GM18508 (cell line): Measurements from ENCODE around the gene TRMT11.
"Not testable (repeated sequence)": the region's sequence is repeated elsewhere in the genome, so short reads cannot be mapped to it uniquely, and the experiment has no call there.

Experiments used
- ATAC-seq: cut with Tn5 transposase; IDR thresholded peaks from one replicate; pipeline ENCODE4 v1.9.1; 2021; ENCODE audit warnings: moderate number of reproducible peaks; ENCODE audit not compliant: insufficient read depth, unreplicated experiment

TRMT11 gene

DNA sequence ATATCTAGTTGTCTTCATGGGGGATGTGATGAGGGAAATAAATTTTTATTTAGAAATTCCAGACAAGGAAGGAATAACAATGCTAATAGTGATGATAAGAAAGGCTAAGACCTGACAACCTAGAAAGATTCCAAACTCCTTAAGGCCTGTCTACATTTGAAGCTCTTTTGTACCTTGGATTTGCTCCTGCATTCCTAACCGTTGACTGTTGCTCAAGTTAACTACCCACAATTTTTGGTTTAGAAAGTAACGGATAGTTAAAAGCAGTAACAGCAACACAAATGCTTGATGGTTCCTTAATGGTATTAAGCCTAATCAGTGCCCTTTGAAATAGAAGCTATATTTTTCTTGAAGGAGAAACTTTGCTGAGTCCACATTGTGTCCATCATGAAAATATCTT lies 52.9 kb downstream of the TRMT11 start:
- ATAC-seq, result no peak

DNA sequence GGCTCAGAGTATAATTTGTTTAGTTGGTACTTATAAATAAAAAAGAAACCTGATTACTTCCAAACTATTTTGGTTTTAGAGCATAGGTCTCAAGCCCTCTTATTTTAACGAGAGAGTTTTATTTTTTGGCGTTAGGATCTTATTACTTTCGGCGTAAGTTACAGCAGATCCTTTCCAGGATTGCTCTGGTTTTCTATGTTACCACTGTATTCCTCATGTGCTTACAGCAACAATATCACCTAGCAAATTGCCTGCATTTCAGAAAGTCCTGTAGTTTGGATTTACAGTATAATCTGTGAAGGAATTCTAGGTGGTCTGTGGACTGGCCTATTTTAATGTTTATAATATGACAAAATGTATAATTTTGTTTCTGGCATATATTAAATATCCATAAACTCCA lies 54.1 kb downstream of the TRMT11 start:
- ATAC-seq, result no peak

DNA sequence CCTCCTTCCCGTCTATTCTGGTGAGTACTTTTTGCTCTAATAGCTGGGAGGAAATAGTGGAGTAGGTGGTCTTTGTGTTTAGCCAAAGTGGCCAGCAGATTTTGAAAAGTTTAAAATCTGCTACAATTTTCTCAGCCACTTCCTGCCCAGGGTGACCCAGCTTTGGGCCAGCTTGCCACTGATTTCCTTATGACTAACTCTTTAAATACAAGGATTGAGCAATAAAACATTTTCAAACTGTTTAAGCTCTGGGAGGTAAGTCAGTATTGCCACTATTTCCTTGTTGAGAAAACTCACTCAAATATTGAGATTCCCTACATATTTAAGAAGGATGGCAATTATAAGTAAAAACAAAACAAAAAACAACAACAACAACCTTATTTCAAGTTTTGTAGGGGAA lies 54.5 kb downstream of the TRMT11 start:
- no peak for ATAC-seq

DNA sequence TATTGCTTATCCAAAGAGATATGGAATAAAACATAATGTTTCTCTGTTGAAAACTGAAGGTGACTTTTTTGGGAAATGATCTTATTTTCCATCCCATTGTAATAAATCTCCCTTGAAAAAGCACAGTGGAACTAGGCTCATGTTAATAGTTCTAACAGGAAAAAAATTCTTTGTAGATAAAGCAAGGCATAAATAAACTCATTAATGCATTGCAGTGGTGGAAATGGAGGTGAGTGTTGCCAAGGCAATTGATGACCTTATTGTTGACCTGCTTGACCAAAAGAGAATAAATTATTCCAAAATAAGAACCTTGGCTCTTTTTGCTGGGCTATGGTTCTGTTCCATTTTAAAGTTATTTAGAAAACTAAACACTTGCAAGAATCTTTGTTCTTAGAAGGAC lies 55.2 kb downstream of the TRMT11 start:
- ATAC-seq, result no peak

DNA sequence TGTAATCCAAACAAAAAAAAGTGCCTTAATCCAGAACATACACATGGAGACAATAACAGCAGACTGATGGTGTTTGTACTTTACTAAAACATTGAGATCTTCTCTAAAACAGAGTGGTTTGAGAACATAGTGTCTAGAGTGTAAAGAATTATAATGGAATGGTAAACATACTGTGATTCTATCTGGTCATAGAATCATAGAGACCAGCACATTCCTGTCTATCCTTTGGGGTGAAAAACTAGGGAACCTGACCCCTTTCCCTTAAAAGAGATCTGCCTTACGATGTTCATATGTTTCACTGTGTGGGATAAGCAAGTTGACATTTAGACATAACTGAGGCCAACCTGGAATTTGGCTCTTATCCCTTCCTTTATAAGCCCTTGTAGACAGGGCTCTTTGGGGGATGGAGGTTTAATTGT lies 55.7 kb downstream of the TRMT11 start:
- ATAC-seq, result no peak

DNA sequence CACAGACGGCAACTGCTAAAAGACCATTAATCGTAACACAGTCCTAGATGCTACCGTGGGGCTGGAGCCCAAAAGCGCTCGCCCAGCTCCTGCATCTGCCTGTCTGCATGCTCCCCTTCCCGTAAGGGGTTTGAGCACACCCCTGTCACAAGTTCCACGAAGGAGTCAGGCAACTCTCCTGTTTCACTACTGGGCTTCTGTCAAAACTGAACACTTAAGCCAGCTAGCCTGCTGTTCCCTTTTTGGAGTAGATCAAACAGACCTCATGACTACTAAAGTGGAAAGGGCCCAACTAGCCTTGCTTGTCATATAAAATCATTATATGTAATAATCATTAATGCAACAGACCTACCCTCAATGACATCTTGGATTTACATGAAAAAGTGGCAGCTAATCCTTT lies 61.3 kb downstream of the TRMT11 start:
- no peak for ATAC-seq

DNA sequence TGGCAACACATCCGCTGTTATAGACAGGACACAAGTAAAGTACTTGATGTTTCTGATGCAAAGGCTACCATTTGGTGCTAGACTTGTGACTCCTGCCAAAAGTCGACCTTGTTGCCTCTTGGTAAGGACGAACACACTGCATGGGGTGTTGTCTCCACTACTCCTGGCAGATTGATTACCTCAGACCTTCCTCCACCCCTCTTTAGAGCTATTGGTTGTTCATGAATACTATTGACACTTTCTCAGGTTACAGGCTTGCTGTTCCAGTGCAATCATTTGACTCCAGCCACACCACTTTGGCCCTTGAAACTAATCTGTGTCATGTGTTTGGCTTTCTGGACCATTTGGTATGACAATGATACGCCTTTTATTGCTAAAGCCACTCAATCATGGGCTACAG lies 62.3 kb downstream of the TRMT11 start:
- ATAC-seq, result no peak

DNA sequence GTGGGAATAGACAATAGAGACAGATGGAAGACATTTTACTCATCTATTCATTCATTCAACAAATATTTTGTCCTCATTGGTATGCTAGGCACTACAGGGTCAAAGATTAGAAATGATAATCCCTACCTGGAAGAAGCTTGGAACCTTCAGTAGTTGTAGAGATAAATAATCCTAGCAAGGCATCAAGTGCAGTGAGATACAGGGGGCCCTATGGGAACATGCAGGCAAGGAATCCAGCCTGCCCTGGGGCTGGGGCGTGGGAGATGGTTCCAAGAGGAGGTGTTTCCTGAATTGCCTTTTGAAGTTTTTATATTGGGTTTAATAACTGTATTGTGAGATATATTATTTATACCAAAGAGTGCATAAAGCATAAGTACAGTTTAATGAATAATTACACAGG lies 64.5 kb downstream of the TRMT11 start:
- ATAC-seq, result no peak

DNA sequence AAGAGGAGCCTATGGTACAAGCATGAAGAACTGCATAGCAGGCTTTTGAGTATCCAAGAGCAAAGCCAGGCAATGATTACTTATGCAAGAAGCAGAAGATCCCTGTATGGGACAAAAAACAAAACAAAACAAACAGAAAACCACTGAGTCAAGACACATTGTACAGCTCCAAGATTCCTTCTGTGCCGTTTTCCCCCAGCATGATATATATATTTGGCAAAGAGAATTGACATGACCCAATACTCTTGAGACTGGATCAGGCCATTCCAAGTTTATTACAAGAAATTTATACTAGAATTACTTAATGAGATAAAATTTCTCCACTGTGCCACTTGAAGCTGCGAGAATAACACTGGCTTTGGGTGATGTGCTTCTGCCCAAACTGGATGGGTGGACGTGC lies 65.5 kb downstream of the TRMT11 start:
- ATAC-seq, result no peak

DNA sequence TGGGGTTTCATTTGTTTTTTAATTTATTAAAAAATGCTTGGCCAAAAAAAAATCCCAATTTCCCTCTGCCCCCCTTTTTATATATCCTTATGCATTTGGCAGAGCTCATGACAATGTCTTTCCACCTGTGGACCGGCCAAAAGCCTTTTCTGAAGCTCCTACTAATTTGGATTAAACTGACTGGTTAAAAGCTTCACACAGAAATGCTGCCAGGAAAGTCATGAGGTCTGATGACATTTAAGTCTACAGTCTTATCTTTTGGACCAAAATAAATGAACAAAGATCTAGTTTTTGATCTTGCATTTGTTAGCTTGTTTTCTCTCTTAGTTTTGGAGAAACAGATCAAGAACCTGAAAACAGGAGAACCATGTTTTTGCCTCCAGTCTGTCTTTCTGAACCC lies 66.1 kb downstream of the TRMT11 start:
- no peak for ATAC-seq

DNA sequence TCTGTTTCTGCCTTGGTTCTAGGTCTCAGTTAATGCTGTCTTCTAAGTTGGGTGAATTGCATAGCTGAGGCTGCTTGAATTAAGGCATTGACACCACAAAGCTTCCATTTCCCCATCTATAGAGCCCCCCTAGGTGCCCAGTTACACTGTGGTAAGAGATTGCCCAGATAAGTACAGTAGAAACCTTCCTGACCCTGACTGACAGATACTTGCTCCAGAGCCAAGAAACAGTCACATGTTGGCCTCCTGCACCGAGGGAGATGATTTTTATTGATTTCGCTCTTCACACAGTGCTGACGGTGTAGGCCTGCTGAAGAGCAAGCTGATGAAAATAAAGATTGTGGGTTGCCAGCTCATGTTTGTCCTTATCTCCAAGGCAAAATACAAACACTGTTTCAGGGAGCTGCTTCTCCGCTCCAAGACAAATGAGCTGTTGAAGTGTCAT lies 67.9 kb downstream of the TRMT11 start:
- no peak for ATAC-seq

DNA sequence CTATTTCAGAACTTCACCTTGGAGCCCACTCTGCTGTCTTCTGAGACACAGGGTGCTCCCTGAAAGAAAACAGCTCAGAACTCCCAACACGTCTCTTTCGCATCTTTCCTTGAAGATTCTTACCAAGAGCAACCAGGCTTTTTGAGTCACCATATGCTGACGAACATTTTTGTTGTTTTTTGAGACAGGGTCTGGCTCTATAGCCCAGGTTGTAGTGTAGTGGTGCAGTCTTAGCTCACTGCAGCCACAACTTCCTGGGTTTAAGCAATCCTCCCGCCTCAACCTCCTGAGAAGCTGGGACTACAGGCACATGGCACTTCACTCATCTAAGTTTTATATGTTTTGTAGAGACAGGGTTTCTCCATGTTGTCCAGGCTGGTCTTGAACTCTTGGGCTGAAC lies 68.5 kb downstream of the TRMT11 start:
- no peak for ATAC-seq

DNA sequence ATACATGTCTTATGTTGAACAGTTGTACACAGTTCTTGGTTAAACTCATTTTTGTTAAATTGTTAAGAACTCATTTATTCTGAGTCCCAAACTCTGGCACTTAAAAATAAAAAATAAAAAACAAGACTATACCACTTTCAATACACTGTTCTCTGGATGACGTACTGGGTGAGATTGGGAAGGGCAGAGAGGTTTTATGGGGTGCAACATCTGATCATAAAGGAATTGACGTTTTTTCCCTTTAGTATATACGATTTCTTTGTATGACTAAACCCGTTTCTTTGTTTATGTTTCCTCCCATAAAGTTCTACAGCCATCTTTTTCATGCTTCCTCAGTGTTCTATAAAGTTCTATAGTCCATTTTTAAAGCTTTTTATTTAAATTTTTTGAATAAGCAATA lies 69.1 kb downstream of the TRMT11 start:
- ATAC-seq, result no peak

DNA sequence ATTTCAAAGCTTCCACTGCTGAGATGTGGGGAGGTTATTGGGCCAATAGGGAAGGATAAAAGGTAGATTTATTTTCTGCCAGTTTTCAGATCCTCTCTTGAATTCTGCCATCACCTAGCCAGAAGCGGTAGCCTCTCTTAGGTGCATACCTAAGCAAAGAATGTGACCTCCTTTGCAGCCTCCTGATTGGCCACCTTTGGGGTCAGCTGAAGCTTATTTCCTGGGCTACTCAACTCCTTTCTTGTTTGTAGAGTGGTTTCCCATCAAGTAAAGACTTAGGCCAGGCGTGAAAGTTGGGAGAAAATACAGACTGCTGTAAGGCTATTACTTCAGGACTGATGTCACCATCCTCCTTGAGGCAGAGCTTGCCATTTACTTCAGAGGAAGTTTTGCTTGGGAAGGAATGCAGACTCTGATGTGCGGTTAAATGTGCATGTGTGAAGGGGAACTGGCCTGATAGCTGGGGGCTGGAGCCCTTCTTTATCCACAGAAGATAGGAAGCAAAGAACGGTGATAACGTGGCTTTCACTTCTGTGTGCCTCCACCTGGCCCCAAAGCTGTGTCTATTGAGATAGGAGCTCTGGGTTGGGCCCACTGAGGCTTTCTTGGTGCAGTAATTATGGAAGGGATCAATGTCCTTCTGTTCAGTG lies 70.1 kb downstream of the TRMT11 start:
- ATAC-seq, result no peak

DNA sequence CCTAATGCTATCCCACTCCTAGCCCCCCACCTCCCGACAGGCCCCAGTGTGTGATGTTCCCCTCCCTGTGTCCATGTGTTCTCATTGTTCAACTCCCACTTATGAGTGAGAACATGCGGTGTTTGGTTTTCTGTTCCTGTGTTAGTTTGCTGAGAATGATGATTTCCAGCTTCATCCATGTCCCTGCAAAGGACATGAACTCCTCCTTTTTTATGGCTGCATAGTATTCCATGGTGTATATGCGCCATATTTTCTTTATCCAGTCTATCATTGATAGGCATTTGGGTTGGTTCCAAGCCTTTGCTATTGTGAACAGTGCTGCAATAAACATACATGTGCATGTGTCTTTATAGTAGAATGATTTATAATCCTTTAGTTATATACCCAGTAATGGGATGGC lies 71.7 kb downstream of the TRMT11 start:
- ATAC-seq, result not testable (repeated sequence)

DNA sequence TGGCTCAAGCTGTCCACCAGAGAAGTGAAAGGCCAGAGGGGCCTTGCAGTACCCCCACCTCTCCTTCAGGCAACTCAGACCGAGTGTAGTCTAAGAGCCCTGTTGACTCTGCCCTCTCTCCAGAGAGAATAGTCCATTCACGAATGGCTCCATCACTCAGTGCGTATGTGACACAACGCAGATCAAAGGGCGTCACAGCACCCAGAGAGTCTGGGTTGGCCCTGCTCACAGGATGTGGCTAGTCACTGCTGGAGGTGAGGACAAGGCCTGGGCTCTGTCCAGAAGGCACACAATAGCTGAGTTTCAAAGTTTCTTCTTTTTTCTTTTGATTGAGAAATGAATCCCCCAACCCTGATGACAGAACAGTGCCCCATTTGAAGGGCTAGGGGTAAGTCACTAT lies 74.1 kb downstream of the TRMT11 start:
- no peak for ATAC-seq

DNA sequence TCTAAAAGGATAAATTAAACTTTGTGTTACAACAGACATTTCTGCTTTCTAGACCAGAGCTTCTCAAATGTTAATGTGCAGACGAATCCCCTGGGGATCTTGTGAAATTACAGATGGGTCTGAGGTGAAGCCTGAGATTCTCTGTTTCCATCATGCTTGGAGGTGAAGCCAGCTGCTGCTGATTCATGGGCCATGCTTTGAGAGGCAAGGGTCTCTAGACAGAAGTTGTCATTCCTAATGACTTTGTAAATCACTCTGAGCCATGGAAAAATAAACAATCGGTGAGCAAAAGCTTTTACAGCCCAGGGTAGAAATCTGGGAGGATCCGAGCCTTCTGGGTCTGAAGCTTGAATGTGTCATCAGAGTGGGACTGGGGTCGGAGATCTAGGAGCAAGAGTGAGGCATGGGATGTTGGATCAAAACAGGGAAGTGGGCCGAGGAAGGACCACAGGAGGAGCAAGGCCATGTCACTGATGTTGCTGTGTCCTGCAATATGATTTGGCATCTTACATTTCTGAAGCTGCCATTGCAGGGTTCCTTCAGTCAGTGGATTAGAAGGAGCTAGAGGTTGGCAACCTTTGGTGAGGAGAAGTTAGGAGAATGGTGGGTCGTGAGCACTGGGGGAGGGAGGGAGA lies 77.3 kb downstream of the TRMT11 start:
- no peak for ATAC-seq

DNA sequence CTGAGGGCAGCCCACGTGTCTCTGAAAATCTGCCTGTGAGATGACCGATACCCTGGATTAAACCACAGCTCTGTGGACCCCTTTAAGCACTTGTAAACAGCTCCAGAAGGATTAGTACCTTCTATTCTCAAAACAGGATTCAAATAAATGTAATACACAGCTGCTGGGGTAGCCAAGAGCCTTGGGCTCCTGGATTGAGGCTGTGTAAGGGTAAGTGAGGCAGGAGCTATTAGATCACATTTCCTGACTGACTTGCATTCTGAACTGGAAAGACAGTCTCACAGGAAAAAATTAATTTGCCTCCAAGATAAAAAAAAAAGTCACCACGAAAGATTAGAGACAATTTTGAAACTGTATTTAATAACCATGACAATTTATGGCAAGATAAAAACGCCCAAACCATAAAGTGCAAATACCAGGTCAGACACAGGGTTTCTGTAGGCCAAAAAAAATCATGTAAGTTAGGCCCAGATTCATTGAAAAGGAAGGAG lies 78.0 kb downstream of the TRMT11 start:
- ATAC-seq, result no peak

DNA sequence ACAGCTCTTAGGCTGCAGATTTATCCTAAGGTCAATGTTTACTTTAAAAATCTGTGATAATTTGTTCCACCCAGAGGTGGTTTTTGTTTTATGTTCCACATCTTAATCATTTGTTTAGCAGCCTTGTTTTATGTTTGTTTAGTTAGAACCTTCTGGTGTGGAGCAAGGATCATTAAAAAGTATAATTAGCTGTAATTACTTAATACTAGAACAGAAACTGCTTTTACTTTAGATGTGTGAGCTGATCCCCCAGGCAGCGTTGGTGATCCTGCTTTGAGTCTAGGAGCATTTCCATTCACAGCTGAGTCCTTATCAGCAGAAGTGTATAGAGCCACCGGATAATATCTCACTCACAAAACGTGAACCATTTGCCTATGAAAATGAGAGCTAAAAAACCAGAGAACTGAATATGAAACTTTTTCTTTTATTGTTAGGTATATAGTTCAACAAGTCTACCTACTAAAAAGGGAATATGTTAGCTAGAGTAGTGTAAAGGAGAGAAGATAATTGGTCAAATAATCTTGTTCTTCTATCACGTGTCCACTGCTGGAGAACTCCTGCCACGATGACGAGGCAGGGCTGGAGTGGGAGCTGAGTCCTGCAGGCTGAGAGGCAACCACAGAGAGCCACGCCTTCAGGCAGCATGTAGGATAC lies 78.5 kb downstream of the TRMT11 start:
- ATAC-seq, result no peak

DNA sequence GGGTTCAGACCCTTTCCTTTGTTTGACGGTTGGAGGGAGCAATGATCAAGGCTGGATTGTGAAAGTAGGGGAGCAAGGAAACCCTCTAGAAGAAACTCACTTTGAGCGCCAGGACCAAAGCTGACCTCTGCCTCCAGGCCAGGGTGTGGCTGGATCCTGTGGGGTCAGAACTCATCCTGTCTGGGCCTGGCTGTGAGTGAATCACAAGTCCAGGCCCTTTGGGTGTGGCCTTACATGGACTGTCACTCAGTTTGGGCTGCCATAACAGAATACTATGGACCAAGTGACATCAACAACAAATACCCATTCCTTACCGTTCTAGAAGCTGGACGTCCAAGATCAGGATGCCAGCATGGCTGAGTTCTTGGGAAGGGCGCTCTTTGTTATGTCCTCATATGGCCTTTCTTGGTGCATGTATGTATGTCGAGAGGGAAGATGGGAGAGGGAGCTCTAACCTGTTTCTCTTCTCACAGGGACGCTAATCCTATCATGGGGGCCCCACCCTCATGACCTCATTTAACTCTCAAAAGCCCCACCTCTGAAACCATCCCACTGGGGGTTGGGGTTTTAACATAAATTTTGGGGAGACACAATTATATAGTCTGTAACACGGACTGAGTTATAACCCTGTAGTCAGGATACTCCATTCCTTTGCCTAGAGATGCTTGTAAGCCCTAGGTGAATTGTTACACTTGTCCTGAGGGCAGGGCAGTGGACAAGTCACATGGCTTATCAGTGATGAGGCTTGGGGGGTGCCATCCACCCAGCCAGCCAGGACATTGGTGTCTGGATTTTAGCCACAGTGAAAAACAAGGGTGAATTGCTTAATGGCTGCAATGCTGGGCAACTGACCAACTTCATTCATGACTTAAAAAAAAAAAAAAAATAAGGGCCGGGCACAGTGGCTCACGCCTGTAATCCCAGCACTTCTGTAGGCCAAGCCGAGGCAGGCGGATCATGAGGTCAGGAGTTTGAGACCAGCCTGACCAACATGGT lies 80.0 kb downstream of the TRMT11 start:
- ATAC-seq, result no peak
